Measurements from ENCODE around the gene HIVEP3.

DNA sequence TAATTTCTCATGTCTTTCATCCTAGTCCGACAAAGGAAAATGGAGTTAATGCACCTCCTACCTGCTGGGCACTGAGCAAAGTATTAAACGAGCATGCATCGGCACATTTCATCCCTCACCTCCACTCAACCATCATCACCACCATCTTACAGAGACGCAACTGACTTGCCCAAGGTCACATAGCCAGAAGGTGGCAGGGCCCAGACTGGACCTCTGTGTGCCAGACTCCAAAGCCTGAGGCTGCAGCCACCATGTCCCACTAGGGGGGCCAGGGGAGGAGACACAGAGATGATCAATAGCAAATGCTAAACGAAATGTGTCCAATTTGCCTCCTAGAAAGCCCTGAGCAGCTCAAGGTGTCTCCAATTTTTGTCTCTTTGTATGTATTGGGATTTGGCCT, 270.5 kb downstream of the HIVEP3 start:
- TF ChIP-seq, protein P1, sequence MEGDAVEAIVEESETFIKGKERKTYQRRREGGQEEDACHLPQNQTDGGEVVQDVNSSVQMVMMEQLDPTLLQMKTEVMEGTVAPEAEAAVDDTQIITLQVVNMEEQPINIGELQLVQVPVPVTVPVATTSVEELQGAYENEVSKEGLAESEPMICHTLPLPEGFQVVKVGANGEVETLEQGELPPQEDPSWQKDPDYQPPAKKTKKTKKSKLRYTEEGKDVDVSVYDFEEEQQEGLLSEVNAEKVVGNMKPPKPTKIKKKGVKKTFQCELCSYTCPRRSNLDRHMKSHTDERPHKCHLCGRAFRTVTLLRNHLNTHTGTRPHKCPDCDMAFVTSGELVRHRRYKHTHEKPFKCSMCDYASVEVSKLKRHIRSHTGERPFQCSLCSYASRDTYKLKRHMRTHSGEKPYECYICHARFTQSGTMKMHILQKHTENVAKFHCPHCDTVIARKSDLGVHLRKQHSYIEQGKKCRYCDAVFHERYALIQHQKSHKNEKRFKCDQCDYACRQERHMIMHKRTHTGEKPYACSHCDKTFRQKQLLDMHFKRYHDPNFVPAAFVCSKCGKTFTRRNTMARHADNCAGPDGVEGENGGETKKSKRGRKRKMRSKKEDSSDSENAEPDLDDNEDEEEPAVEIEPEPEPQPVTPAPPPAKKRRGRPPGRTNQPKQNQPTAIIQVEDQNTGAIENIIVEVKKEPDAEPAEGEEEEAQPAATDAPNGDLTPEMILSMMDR (IDR thresholded peaks at IDR 0.05): no peak
- no peak for TF ChIP-seq POLR2A (IDR thresholded peaks at IDR 0.05)

All from right lobe of liver (tissue), 4 donors.